Retinal pigment epithelial cell (primary cell): Measurements from ENCODE around the gene GJB5.
"Not testable (repeated sequence)": the region's sequence is repeated elsewhere in the genome, so short reads cannot be mapped to it uniquely, and the experiment has no call there.

Experiments used
- DNase-seq: peaks from one replicate; pipeline ENCODE4 v3.0.0-alpha.2; 2010; ENCODE audit warnings: low read depth
- H3K4me3 ChIP-seq: 2 replicates; pipeline ENCODE4 v1.5.1; 2011; ENCODE audit warnings: mild to moderate bottlenecking, low read length, control low read depth, moderate library complexity
- TF ChIP-seq, protein P1 (sequence below): conservative IDR thresholded peaks from 2 replicates; pipeline ENCODE4 v1.5.1; 2011; ENCODE audit warnings: low read depth, low read length, control low read depth, inconsistent platforms

Gene GJB5

DNA sequence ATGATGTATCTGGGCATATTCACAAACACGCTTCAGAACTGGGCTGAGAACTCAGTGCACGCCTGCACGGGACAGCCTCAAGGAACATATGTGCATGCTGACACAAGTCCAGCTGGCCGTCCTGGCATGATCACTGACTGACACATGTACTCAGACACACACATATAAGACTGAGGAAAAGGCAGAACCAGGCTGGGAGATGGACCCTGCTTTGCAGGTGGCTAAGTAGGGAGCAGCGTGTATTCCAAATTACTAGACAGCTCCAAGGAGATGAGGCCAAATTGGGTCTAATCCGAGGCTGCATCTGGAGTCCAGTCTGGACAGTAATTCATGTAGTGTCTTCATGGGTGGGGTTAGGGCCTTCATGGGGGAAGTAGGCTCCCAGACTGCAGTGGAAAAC lies 41.4 kb upstream of the GJB5 start:
- H3K4me3 ChIP-seq: no peak overlapping the region
- TF ChIP-seq, protein P1, sequence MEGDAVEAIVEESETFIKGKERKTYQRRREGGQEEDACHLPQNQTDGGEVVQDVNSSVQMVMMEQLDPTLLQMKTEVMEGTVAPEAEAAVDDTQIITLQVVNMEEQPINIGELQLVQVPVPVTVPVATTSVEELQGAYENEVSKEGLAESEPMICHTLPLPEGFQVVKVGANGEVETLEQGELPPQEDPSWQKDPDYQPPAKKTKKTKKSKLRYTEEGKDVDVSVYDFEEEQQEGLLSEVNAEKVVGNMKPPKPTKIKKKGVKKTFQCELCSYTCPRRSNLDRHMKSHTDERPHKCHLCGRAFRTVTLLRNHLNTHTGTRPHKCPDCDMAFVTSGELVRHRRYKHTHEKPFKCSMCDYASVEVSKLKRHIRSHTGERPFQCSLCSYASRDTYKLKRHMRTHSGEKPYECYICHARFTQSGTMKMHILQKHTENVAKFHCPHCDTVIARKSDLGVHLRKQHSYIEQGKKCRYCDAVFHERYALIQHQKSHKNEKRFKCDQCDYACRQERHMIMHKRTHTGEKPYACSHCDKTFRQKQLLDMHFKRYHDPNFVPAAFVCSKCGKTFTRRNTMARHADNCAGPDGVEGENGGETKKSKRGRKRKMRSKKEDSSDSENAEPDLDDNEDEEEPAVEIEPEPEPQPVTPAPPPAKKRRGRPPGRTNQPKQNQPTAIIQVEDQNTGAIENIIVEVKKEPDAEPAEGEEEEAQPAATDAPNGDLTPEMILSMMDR: no peak

DNA sequence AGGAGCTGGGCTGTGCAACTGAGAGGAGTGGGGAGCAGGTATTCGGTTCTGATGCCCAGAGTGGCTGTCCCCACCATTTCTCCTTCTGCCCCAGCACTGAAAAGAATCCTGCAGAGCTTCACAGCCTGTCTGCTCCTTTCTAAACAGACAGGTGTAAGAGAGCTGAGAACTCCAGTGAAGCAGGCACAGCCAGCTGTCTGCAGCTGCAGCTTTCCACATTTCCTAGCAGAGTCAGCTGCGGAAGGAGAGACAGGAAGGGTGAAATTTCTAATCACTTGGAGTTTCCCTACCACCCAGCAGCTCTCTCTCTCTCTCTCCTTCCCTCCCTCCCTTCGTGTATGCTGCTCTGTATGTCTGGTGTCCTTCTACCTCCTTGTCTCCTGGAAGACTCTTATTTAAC lies 40.5 kb upstream of the GJB5 start:
- no peak for DNase-seq
- TF ChIP-seq, protein P1: no peak
- H3K4me3 ChIP-seq: no peak overlapping the region

More for the DNA sequence above, 41.4 kb upstream of the GJB5 start:
- DNase-seq: no peak

DNA sequence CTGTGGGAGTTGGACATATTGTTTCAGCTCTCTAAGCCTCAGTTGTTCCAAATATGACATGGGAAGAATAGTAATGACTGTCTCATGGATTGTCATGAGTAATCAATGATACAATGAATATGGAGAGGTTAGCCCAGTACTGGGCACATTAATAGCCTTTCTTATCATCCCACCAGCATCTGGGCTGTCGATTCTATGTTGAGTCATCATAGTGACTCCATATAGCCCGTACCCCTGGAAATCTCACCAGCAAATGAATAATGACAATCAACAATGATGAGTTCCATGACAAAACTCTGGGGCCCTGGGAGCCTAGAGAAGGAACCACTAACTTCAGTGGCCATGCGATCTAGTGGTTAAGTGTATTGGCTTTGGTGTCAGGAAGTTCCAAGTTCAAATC lies 39.7 kb upstream of the GJB5 start:
- TF ChIP-seq, protein P1: no peak
- DNase-seq: no peak
- no peak overlapping the region for H3K4me3 ChIP-seq

DNA sequence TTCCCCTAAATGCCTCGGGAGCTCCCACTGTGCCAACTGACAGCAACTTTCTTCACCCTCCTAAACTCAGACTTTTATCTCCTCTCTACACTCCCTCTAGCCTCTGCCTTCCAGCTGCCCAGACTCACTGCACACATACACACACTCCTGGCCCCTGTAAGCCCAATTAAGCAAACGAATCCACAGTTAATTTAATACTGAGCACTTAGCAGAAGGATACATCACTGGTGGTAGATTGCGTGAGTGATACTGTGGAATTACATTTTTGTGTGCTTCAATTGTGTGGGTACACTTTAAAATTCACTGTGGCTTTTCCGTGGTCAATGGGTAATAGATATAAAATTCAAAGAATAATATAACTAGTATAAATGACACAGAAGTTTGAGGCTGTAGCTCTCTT lies 33.6 kb upstream of the GJB5 start:
- TF ChIP-seq, protein P1: no peak
- no peak overlapping the region for H3K4me3 ChIP-seq
- DNase-seq: no peak

DNA sequence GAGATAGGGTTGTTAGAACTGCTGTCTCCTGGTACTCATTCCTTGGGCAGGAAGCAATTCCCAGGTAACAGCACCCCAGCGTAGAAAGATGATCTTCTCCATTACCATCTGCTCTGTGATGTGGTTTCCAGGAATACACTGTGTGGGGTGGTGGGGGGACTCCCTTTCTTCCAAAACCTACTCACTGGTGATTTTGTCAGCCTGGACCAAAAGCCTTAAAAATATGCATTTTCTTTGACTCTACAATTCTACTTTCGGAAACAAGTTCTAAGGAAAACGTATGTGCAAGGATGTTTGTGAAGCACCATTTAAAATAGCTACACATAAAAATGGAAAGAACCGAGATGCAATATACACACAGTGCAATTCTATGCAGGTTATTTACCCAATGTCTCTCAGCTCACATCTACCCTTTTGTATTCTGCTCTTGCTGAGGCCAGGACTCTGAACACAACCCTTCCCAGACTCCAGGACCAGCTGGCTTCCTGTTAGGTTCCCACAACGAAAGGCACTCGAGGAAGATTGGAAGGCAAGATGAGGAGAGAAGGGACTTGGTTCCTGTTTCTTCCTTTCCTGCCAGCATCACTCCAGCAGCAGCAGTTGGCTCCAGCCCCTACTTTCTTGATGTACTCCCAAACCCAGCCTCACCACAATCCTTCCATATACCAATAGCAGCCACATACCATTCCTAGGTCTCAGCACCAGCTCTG lies 33.0 kb upstream of the GJB5 start:
- no peak overlapping the region for H3K4me3 ChIP-seq
- no peak for DNase-seq
- TF ChIP-seq, protein P1: no peak

DNA sequence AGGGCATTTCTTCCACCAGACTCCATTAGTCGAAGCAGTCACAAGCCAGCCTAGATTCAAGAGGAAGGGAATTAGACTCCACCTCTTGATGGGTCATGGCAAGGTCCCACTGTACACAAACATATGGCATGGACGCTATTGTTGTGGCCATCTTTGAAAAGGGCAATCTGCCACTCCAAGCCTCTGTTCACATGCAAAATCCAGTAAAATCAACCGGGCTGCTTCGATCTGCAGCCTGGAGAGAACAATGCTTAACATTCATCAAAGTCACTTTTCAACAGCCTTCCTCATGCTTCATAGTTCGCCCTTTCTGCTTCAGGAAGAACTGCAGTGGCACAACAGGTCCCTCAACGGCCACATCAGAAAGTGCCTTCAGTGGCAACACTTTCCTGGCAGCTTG lies 28.0 kb upstream of the GJB5 start:
- no peak overlapping the region for H3K4me3 ChIP-seq
- TF ChIP-seq, protein P1: no peak
- no peak for DNase-seq

DNA sequence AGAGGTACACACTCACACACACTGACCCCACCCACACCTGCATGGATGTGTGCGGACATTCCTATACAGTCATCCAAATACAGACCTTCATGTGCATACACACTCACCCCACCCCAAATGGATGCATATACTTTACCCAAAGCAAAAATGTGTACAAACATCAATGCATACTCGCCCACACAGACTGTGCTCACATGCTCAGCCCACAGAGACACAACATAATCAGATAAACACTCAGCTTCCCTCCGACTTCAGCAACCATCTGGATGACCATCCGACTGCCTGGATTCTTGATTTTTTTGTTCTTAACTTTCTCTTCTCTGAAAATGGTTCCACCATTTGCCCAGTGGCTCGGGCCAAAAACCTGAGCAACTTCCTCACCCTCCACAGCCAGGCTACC lies 24.4 kb upstream of the GJB5 start:
- H3K4me3 ChIP-seq: no peak overlapping the region
- DNase-seq: no peak
- TF ChIP-seq, protein P1: no peak

DNA sequence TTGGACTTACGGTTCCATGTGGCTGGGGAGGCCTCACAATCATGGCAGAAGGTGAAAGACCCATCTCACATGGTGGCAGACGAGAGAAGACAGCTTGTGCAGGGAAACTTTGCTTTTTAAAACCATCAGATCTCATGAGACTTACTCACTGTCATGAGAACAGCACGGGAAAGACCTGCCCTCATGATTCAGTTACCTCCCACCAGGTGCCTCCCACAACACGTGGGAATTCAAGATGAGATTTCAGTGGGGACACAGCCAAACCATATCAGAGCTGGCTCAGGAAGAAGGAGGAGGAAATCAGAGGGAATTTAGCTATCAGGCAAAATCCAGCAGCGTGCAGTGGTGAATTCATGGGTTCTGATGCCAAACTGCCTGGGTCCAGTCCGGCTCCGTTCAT lies 22.0 kb upstream of the GJB5 start:
- DNase-seq, H3K4me3 ChIP-seq: not testable (repeated sequence)
